GM12875 (cell line): ENCODE measurements around the gene GBX1.

Experiments
- H3K4me3 ChIP-seq: one replicate; pipeline ENCODE4 v1.5.1; 2011; ENCODE audit warnings: low read depth, low read length, control low read depth
- CTCF ChIP-seq: IDR thresholded peaks from 2 replicates; pipeline ENCODE4 v1.5.1; 2011; ENCODE audit warnings: low read depth, mild to moderate bottlenecking, control low read depth, inconsistent platforms, low read length, moderate library complexity, borderline replicate concordance; ENCODE audit not compliant: insufficient read depth

The GBX1 gene

GRCh38 chr7:151114151-151115090 is 53.1 kb downstream of the GBX1 start:
- no peak for TF ChIP-seq CTCF
- no peak overlapping the region for H3K4me3 ChIP-seq

- no peak overlapping the region for H3K4me3 ChIP-seq
- TF ChIP-seq CTCF, result no peak
These were observed 53.9 kb downstream of the GBX1 start for GRCh38 chr7:151113344-151114150.

- peak; percentile 91 for TF ChIP-seq CTCF
- no peak overlapping the region for H3K4me3 ChIP-seq
These were observed 56.4 kb downstream of the GBX1 start for GRCh38 chr7:151110941-151111645.

GRCh38 chr7:151110236-151110940 is 57.1 kb downstream of the GBX1 start:
- no peak for TF ChIP-seq CTCF

GRCh38 chr7:151109094-151110048 is 58.1 kb downstream of the GBX1 start:
- TF ChIP-seq CTCF, result no peak
- no peak overlapping the region for H3K4me3 ChIP-seq

More at GRCh38 chr7:151110236-151110940, 57.1 kb downstream of the GBX1 start:
- H3K4me3 ChIP-seq, result no peak overlapping the region
